ENCODE data around the gene EHMT1. TPM values are rescaled to one million over a fixed set of nuclear protein-coding genes. Genes with fewer than 3 reads are reported as not detected.

Gene EHMT1
- total RNA-seq, 2 donors from 2014 or later, result 137 to 139 TPM

DNA sequence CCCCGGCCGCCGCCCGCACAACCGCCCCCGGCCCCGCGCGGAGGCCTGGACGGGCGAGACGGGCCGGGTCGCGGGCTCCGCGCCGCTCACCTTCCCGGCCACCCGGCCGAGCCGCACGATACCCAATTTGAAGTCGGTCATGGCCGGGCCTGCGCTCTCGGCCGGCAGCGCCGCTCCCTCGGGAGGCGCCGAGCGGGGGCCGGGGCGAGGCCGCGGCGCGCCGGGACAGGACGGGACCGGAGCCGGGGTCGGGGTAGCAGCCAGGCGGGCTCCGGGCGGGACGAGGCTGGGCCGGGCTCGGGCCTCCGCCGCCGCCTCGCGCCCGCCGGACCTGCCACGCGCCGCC is 28.7 kb upstream of the EHMT1 start:
- Histone ChIP-seq H3K4me1 (ENCODE audit: control insufficient read depth, insufficient read depth, low read length) (peaks cover 10% of the 10 kb centered on the region), H3K4me3 (ENCODE audit: low read length) (no peak overlapping the region), H3K27ac (ENCODE audit: low read depth, low read length) (no peak overlapping the region), H3K36me3 (ENCODE audit: control insufficient read depth, insufficient read depth, low read length) (peaks cover 37% of the 10 kb centered on the region), H3K9me3 (ENCODE audit: control insufficient read depth, low read length) (no peaks in the 10 kb centered on the region), H3K9ac (ENCODE audit: extremely low read depth, low read length, poor library complexity, severe bottlenecking) (no peak overlapping the region), H3K27me3 (ENCODE audit: control insufficient read depth, insufficient read depth, low read length, poor library complexity, severe bottlenecking) (no peaks in the 10 kb centered on the region)
- no peaks in the 10 kb centered on the region for H3K9me3 Mint-ChIP-seq
- H3K36me3 Mint-ChIP-seq (ENCODE audit: low read depth), result peaks cover 32% of the 10 kb centered on the region
- peaks cover 11% of the 10 kb centered on the region for H3K4me1 Mint-ChIP-seq
- H3K27me3 Mint-ChIP-seq (ENCODE audit: insufficient read depth), result no peaks in the 10 kb centered on the region
- peak overlapping the region; percentile 77 for H3K4me3 Mint-ChIP-seq
- TF ChIP-seq, protein P1, sequence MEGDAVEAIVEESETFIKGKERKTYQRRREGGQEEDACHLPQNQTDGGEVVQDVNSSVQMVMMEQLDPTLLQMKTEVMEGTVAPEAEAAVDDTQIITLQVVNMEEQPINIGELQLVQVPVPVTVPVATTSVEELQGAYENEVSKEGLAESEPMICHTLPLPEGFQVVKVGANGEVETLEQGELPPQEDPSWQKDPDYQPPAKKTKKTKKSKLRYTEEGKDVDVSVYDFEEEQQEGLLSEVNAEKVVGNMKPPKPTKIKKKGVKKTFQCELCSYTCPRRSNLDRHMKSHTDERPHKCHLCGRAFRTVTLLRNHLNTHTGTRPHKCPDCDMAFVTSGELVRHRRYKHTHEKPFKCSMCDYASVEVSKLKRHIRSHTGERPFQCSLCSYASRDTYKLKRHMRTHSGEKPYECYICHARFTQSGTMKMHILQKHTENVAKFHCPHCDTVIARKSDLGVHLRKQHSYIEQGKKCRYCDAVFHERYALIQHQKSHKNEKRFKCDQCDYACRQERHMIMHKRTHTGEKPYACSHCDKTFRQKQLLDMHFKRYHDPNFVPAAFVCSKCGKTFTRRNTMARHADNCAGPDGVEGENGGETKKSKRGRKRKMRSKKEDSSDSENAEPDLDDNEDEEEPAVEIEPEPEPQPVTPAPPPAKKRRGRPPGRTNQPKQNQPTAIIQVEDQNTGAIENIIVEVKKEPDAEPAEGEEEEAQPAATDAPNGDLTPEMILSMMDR (conservative IDR thresholded peaks at IDR 0.05), result no peak
- DNase-seq, result no peak
- 0% methylated on average over 4 to 61 of the region's 61 CpGs for WGBS, 2 experiments (ENCODE audit: insufficient coverage in 1 of 2, insufficient read length in 1 of 2)
- no peak overlapping the region for H3K27ac Mint-ChIP-seq

GRCh38 chr9:137590469-137591383 is 28.1 kb upstream of the EHMT1 start, which contains the start of gene ZMYND19:
Gene ZMYND19 (minus strand): TSS chr9:137590512. CDS start chr9:137590263, 249 bp downstream.
- peak within 1 kb of the TSS; percentile 60 for H3K9ac ChIP-seq (ENCODE audit: extremely low read depth, low read length, poor library complexity, severe bottlenecking)
- Mint-ChIP-seq H3K9me3 (no peaks in the 10 kb centered on the region), H3K27me3 (ENCODE audit: insufficient read depth) (no peaks in the 10 kb centered on the region), H3K4me1 (peaks cover 11% of the 10 kb centered on the region), H3K4me3 (peak within 1 kb of the TSS; percentile 77), H3K27ac (peak within 1 kb of the TSS; percentile 97), H3K36me3 (ENCODE audit: low read depth) (peaks cover 28% of the 10 kb centered on the region)
- H3K4me3 ChIP-seq (ENCODE audit: low read length), result peak within 1 kb of the TSS; percentile 89
- peak; percentile 94 for DNase-seq
- peak within 1 kb of the TSS; percentile 70 for H3K27ac ChIP-seq (ENCODE audit: low read depth, low read length)
- TF ChIP-seq, protein P1 (conservative IDR thresholded peaks at IDR 0.05), result peak; percentile 10
- H3K27me3 ChIP-seq (ENCODE audit: control insufficient read depth, insufficient read depth, low read length, poor library complexity, severe bottlenecking), result no peaks in the 10 kb centered on the region
- peaks cover 10% of the 10 kb centered on the region for H3K4me1 ChIP-seq (ENCODE audit: control insufficient read depth, insufficient read depth, low read length)
- 1% methylated on average over 18 to 113 of the region's 113 CpGs for WGBS, 2 experiments (ENCODE audit: insufficient coverage in 1 of 2, insufficient read length in 1 of 2)
- H3K36me3 ChIP-seq (ENCODE audit: control insufficient read depth, insufficient read depth, low read length), result peaks cover 32% of the 10 kb centered on the region
- no peaks in the 10 kb centered on the region for H3K9me3 ChIP-seq (ENCODE audit: control insufficient read depth, low read length)

DNA sequence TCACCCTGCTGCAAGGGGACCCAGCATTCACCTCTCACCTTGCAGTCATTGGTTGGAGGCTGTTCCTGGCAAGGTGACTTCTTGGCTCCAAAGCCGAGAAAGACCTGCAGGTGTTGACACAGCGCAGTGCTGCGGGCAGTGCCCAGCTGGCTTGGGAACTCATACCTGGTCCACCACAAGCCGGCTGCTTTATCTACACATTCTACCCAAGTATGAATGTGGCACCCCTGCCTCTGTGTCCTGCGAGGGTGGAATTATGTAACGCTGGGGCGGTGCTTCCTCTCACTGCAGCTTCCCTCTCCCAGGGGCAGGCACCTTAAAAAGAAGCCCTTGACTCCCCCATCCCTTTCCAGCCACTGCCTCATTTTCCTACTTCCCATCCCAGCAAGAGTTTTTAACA is 26.0 kb upstream of the EHMT1 start:
- TF ChIP-seq, protein P1 (conservative IDR thresholded peaks at IDR 0.05), result no peak
- H3K9ac ChIP-seq (ENCODE audit: extremely low read depth, low read length, poor library complexity, severe bottlenecking), result no peak overlapping the region
- no peak overlapping the region for H3K27ac ChIP-seq (ENCODE audit: low read depth, low read length)
- H3K4me1 ChIP-seq (ENCODE audit: control insufficient read depth, insufficient read depth, low read length), result peaks cover 10% of the 10 kb centered on the region
- Mint-ChIP-seq H3K4me1 (peaks cover 11% of the 10 kb centered on the region), H3K27me3 (ENCODE audit: insufficient read depth) (no peaks in the 10 kb centered on the region), H3K4me3 (no peak overlapping the region), H3K27ac (no peak overlapping the region), H3K36me3 (ENCODE audit: low read depth) (peaks cover 8% of the 10 kb centered on the region), H3K9me3 (no peaks in the 10 kb centered on the region)
- H3K27me3 ChIP-seq (ENCODE audit: control insufficient read depth, insufficient read depth, low read length, poor library complexity, severe bottlenecking), result no peaks in the 10 kb centered on the region
- DNase-seq, result no peak
- no peaks in the 10 kb centered on the region for H3K9me3 ChIP-seq (ENCODE audit: control insufficient read depth, low read length)
- H3K4me3 ChIP-seq (ENCODE audit: low read length), result no peak overlapping the region
- peaks cover 13% of the 10 kb centered on the region for H3K36me3 ChIP-seq (ENCODE audit: control insufficient read depth, insufficient read depth, low read length)
- 92 to 95% methylated on average over 3 to 7 of the region's 7 CpGs for WGBS, 2 experiments (ENCODE audit: insufficient coverage in 1 of 2, insufficient read length in 1 of 2)
